ENCODE measurements around the gene PTPDC1.

DNA sequence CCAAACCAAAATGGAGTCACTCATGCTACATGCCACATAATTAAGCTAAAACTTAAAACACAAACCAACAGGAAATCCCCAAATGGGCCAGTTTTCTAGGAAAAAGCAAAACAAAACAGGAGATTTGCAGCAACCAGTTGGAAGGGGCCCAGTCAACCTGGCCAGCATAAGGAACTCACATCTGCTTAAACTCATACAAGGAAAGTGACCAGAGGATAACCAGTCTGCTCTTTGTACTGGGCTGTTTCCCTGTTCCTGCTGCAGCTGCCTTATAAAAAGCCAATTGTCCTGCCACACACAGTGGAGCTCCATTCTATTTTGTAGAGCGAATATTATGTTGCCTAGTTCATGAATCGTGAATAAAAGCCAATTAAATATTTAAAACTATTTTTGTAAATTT, 29.5 kb upstream of the PTPDC1 start:
- TF ChIP-seq, protein P1, sequence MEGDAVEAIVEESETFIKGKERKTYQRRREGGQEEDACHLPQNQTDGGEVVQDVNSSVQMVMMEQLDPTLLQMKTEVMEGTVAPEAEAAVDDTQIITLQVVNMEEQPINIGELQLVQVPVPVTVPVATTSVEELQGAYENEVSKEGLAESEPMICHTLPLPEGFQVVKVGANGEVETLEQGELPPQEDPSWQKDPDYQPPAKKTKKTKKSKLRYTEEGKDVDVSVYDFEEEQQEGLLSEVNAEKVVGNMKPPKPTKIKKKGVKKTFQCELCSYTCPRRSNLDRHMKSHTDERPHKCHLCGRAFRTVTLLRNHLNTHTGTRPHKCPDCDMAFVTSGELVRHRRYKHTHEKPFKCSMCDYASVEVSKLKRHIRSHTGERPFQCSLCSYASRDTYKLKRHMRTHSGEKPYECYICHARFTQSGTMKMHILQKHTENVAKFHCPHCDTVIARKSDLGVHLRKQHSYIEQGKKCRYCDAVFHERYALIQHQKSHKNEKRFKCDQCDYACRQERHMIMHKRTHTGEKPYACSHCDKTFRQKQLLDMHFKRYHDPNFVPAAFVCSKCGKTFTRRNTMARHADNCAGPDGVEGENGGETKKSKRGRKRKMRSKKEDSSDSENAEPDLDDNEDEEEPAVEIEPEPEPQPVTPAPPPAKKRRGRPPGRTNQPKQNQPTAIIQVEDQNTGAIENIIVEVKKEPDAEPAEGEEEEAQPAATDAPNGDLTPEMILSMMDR (IDR thresholded peaks at IDR 0.05): no peak
- TF ChIP-seq POLR2A (IDR thresholded peaks at IDR 0.05): no peak
